ENCODE measurements around the gene ERGIC3.

Gene ERGIC3

GRCh38 chr20:35561268-35561667, 19.4 kb downstream of the ERGIC3 start:
- no peak for DNase-seq (ENCODE audit: low read depth in 3 of 3)

DNA sequence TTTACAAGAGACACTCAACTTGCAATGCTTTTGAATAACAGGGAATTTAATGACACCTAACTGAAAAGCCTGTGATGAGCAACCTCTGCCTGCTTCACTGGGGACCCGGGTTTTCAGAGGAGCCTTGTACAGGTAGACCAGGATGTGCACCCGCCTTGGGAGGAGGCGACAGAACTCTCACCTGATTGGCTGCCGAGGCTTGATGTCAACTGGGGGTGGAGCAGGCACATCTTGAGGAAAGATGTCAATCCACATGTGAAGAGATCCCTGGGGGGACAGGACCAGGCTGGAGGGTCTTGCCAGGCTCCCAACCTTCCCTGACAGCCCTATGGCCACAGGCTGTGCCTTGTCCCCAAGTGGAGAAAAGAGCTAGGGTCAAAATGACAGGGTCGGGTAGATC, 19.8 kb downstream of the ERGIC3 start:
- no peak for DNase-seq (ENCODE audit: low read depth in 3 of 3)

GRCh38 chr20:35562541-35563110, 20.7 kb downstream of the ERGIC3 start:
- DNase-seq (ENCODE audit: low read depth in 3 of 3), result no peak

DNA sequence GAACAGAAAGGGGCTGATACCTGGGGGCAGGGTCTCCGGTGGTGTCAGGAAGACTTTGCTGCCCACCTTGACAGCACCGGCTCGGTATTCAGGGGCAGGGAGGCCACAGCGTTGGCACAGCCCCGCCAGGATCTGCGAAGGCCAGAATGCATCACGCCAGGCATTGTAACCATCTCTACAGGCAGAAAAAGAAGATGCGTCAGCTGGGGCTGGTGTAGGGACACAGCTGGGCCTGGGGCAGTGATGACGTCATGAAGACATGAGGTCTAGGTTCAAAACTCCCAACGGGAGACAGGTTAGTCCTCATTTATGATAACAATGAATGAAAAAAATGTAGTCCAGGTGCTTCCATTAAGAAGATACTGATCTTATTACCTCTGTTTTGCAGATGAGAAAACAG, 22.0 kb downstream of the ERGIC3 start:
- DNase-seq (ENCODE audit: low read depth in 3 of 3), result no peak

DNA sequence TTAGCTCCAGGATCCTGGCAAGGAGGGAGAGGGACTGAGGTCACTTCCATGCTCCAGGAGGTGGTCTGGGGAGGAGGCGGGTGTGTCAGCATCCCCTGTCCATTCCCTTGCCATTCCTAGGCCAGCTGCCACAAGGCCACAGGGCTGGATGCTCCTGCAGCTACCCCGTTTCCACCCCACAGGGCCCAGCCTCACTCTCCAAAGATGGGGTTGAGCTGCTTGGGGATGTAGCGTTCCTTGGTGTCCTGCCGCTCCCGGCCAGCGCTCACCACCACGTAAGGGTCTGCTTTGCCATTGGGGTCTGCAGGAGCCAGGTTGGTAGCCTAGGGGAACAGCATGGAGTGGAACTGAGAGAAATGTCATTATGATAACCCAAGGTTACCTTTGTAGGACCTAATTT, 23.0 kb downstream of the ERGIC3 start:
- no peak for DNase-seq (ENCODE audit: low read depth in 3 of 3)

GRCh38 chr20:35568645-35569044, 26.8 kb downstream of the ERGIC3 start:
- DNase-seq (ENCODE audit: low read depth in 3 of 3), result no peak

- no peak for DNase-seq (ENCODE audit: low read depth in 3 of 3)
Observed at GRCh38 chr20:35571555-35571954, 29.7 kb downstream of the ERGIC3 start.

GRCh38 chr20:35572838-35573237, 31.0 kb downstream of the ERGIC3 start:
- DNase-seq (ENCODE audit: low read depth in 3 of 3), result no peak

DNA sequence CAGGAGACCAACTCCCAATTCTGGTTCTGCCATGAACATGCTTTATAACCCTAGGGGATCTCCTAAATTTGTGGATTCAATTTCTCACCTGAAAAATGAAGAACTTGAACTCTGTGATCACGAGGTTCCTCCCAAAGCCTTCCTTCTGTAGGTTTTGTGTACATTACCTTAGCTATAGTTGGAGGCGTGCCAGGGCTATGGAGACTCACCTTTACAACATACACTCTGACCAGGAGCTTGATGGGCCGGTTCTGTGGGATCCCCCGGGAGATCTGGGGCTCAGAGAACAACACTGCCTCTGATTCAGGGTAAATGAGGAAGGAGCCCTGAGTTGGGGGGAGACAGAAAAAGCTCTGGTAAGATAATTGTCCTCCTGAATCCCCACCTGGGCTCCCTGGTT, 34.1 kb downstream of the ERGIC3 start:
- DNase-seq (ENCODE audit: low read depth in 3 of 3), result no peak

- no peak for DNase-seq (ENCODE audit: low read depth in 3 of 3)
Observed at GRCh38 chr20:35576816-35577215, 34.9 kb downstream of the ERGIC3 start.

- no peak for DNase-seq (ENCODE audit: low read depth in 3 of 3)
Observed at GRCh38 chr20:35578469-35578868, 36.6 kb downstream of the ERGIC3 start.

- DNase-seq (ENCODE audit: low read depth in 3 of 3), result no peak
Observed at GRCh38 chr20:35579196-35579595, 37.3 kb downstream of the ERGIC3 start.

GRCh38 chr20:35582131-35582530, 40.3 kb downstream of the ERGIC3 start:
- no peak for DNase-seq (ENCODE audit: low read depth in 3 of 3)

GRCh38 chr20:35582741-35583404, 41.0 kb downstream of the ERGIC3 start:
- DNase-seq (ENCODE audit: low read depth in 3 of 3), result no peak

DNA sequence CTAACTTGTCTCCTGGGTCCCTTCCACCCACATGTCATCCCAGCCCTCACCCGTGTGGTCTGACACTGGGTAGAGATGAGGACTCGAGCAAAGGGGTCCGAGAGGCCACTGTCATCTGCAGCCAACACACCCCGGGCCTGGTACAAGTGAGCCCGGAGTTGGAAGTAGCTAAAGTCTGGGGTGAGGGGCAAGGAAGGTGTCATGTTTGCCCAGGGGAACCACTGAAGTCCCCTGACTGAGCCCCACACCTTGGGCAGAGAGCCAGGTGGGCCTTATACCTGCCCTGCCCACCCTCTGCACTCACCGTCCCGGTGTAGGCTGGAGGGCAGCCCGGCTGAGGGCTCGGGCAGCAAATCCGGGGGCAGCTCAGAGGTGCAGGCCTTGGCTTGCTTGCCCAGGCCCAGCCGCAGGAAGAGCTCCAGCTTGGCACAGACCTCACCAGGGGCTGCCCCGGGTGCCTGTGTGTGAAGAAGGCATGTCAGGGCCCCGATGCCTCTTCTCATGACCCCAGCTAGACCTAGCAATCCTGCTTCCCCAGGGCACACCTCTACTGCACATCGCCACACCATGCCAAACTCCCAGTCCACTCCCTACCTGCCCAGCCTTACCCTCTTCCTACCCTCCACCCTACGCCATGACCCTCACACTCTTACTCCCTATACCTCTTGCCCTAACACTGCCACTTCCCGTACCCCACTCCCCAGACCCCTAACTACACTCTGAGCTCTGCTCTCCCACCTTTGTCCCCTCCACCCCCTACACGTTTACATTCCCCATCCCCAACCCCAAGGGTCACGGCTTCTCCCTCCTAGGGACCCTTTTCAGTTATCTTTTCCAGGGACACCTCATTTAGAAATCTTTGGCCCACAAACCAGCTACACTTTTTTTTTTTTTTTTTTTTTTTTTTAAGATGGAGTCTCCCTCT, 42.0 kb downstream of the ERGIC3 start:
- DNase-seq (ENCODE audit: low read depth in 3 of 3), result no peak

GRCh38 chr20:35586751-35587425, 45.0 kb downstream of the ERGIC3 start:
- DNase-seq (ENCODE audit: low read depth in 3 of 3), result no peak

- DNase-seq (ENCODE audit: low read depth in 3 of 3), result no peak
Observed at GRCh38 chr20:35587436-35587835, 45.6 kb downstream of the ERGIC3 start.

DNA sequence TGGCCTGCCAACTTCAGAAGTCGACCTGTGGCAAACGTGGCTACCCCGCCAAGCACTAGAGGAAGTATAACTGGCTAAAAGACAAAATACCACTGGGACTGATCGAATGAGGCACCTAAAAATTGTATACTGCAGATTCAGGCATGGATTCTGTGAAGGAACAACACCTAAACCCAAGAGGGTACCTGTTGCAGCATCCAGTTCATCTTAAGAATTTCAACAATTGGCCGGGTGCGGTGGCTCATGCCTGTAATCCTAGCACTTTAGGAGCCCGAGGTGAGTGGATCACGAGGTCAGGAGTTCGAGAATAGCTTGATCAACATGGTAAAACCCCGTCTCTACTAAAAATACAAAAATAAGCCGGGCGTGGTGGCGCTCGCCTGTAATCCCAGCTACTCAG, 46.5 kb downstream of the ERGIC3 start:
- DNase-seq (ENCODE audit: low read depth in 3 of 3), result no peak

DNA sequence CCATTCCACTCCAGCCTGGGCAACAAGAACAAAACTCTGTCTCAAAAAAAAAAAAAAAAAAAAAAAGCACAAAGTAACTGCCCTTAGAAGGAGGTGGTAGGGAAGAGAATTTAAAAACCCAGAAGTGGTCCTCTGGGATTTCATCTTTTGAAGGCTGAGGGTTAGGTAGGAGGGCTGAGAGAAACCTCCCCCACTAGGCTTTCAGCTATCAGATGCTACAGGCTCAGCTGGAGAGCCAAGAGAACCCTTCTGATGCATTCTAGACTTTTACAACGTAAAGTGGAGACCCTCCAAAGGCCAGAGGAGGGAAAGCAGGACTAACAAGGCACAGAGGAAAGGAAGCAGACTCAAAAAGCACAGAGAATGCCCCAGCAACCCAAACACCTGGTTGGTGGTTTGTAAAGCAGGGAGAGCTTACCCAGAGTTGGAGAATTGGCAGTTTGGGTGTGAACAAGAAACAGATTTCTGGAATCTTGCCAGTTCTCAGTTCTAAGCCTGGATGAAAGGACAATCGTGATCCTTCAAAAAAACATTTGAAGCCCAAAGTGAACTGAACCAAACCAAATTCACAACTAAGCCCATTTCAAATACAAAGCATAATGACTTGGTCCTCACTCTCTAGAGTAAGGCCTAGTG, 50.6 kb downstream of the ERGIC3 start:
- no peak for DNase-seq (ENCODE audit: low read depth in 3 of 3)

DNA sequence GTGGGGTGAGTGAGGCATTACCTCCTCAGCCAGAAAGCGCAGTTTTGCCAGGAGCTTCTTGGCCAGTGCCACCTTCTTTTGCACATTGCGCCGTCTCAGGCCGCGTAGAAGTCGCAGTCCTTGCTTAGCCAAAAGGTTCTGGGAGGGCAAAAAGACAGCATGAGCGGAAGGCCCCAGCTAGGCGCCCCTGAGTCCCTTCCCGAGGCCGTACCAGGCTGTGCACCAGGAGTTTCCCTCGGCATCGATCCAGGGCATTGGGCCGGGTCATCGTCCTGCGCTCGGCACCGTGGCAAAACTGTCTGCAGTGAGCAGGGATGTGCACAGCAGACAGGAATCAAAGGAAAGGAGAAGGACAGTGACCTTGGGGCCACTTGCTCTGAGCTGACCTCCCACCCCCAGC, 53.6 kb downstream of the ERGIC3 start:
- no peak for DNase-seq (ENCODE audit: low read depth in 3 of 3)

GRCh38 chr20:35595901-35596300, 54.0 kb downstream of the ERGIC3 start:
- DNase-seq (ENCODE audit: low read depth in 3 of 3), result no peak

DNA sequence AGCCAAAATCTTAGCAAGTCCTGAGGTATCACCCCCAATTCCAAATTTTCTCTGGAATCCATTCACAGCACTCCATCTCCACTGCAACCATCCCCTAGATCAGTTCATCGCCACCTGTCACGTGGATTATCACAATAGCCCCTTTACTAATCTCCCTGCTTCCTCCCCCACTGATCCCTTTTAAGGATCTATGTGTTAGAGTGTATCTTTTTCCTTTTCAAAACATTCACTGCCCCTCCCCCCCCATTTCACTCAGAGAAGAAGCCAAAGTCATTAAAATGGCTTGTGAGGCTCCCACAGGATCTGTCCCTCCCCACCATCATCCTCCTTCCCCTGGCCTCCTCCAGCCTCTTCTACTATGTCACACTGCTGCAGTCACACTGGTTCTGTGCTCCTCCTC, 55.3 kb downstream of the ERGIC3 start:
- DNase-seq (ENCODE audit: low read depth in 3 of 3), result no peak
